ENCODE measurements around the gene TMEM178B.
"Not testable (repeated sequence)": the region's sequence is repeated elsewhere in the genome, so short reads cannot be mapped to it uniquely, and the experiment has no call there.

TMEM178B gene

GRCh38 chr7:141402277-141402996 is 328.6 kb downstream of the TMEM178B start:
- DNase-seq (ENCODE audit: extremely low read depth, low read depth) = no peak
- H3K4me3 ChIP-seq (replicated peaks; ENCODE audit: low read depth, low read length) = no peak overlapping the region
- TF ChIP-seq CTCF (IDR thresholded peaks at IDR 0.05; ENCODE audit: low read depth, low read length, missing control alignments) = no peak

GRCh38 chr7:141403846-141404245 is 330.0 kb downstream of the TMEM178B start:
- not testable (repeated sequence) for H3K4me3 ChIP-seq (replicated peaks; ENCODE audit: low read depth, low read length); DNase-seq (ENCODE audit: extremely low read depth, low read depth)

- H3K4me3 ChIP-seq (replicated peaks; ENCODE audit: low read depth, low read length) = no peak overlapping the region
- no peak for DNase-seq (ENCODE audit: extremely low read depth, low read depth)
- no peak for TF ChIP-seq CTCF (IDR thresholded peaks at IDR 0.05; ENCODE audit: low read depth, low read length, missing control alignments)
Observed at GRCh38 chr7:141406347-141406746, 332.5 kb downstream of the TMEM178B start.

GRCh38 chr7:141407893-141408292 is 334.0 kb downstream of the TMEM178B start:
- no peak for TF ChIP-seq CTCF (IDR thresholded peaks at IDR 0.05; ENCODE audit: low read depth, low read length, missing control alignments)
- H3K4me3 ChIP-seq (replicated peaks; ENCODE audit: low read depth, low read length) = no peak overlapping the region
- DNase-seq (ENCODE audit: extremely low read depth, low read depth) = no peak

GRCh38 chr7:141408440-141408839 is 334.6 kb downstream of the TMEM178B start:
- no peak for TF ChIP-seq CTCF (IDR thresholded peaks at IDR 0.05; ENCODE audit: low read depth, low read length, missing control alignments)
- no peak overlapping the region for H3K4me3 ChIP-seq (replicated peaks; ENCODE audit: low read depth, low read length)
- no peak for DNase-seq (ENCODE audit: extremely low read depth, low read depth)

- TF ChIP-seq CTCF (IDR thresholded peaks at IDR 0.05; ENCODE audit: low read depth, low read length, missing control alignments) = no peak
- DNase-seq (ENCODE audit: extremely low read depth, low read depth) = no peak
- H3K4me3 ChIP-seq (replicated peaks; ENCODE audit: low read depth, low read length) = no peak overlapping the region
Observed at GRCh38 chr7:141409219-141409618, 335.4 kb downstream of the TMEM178B start.

GRCh38 chr7:141409801-141410329 is 336.0 kb downstream of the TMEM178B start:
- no peak overlapping the region for H3K4me3 ChIP-seq (replicated peaks; ENCODE audit: low read depth, low read length)
- DNase-seq (ENCODE audit: extremely low read depth, low read depth) = no peak
- TF ChIP-seq CTCF (IDR thresholded peaks at IDR 0.05; ENCODE audit: low read depth, low read length, missing control alignments) = no peak

Measured in HFF-Myc (cell line).